Measurements from ENCODE around the gene TMUB1.

Gene TMUB1

DNA sequence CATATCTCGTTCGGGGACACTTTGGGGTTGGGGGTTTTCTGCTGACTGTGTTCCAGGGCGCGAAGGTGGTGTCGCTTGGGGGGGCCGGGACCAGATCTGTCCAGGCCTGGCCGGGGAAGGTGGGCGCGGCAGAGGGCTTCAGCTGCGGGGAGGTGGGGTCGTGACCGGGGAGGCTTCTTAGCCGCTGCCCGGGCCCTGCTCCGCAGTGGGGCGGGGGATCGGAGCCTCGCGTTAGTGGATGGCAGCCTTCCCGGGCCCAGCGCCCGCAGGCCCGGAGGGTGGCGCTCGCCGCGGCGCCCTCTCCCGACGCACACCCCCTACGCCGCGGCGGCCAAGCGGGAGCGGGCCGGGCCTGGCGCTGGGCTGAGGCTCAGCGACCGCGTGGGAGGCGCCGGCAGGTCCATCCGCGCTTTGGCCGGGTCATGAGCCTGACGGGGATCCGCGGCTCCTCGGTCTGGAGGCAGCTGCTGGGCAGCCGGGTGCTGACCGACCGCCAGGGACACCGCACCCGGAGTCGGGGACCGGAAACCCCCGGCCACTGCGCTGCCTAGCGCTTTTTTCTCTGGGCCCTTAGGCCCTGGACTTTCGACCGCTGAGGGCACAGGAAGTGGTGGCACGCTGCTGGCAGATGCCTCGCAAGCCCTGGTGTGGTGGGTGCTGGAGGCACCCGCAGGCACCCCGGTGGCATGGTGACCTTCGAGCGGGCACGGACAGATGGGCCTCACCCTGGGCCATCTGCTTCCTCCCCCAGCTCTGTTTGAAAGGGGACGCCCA lies 4.1 kb upstream of the TMUB1 start:
- H3K9ac ChIP-seq = peak overlapping the region; percentile 89
- peaks cover 3% of the 10 kb centered on the region; the same call in 1 of the 2 replicates for H4K20me1 ChIP-seq (ENCODE audit: insufficient read depth)
- peaks cover 32% of the 10 kb centered on the region for H3K4me1 ChIP-seq (ENCODE audit: low read depth, poor library complexity, severe bottlenecking)
- peak overlapping the region; percentile 75 for H2AFZ ChIP-seq (ENCODE audit: low read depth)
- H3K79me2 ChIP-seq (ENCODE audit: insufficient read depth, low read depth) = peaks cover 62% of the 10 kb centered on the region
- H3K4me2 ChIP-seq = peak overlapping the region; percentile 99
- H3K4me3 ChIP-seq (IDR thresholded peaks at IDR 0.05; ENCODE audit: insufficient read depth, low read depth, low read length) = peak overlapping the region; percentile 39
- TF ChIP-seq, protein P1, sequence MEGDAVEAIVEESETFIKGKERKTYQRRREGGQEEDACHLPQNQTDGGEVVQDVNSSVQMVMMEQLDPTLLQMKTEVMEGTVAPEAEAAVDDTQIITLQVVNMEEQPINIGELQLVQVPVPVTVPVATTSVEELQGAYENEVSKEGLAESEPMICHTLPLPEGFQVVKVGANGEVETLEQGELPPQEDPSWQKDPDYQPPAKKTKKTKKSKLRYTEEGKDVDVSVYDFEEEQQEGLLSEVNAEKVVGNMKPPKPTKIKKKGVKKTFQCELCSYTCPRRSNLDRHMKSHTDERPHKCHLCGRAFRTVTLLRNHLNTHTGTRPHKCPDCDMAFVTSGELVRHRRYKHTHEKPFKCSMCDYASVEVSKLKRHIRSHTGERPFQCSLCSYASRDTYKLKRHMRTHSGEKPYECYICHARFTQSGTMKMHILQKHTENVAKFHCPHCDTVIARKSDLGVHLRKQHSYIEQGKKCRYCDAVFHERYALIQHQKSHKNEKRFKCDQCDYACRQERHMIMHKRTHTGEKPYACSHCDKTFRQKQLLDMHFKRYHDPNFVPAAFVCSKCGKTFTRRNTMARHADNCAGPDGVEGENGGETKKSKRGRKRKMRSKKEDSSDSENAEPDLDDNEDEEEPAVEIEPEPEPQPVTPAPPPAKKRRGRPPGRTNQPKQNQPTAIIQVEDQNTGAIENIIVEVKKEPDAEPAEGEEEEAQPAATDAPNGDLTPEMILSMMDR (conservative IDR thresholded peaks at IDR 0.05; ENCODE audit: low read depth, low read length) = no peak; the same call in none of the 2 replicates
- peak overlapping the region; percentile 65 for H3K27ac ChIP-seq
- H3K36me3 ChIP-seq (ENCODE audit: insufficient read depth) = no peaks in the 10 kb centered on the region; the same call in 1 of the 2 replicates
- H3K27me3 ChIP-seq (ENCODE audit: insufficient read depth, low read depth) = no peaks in the 10 kb centered on the region

DNA sequence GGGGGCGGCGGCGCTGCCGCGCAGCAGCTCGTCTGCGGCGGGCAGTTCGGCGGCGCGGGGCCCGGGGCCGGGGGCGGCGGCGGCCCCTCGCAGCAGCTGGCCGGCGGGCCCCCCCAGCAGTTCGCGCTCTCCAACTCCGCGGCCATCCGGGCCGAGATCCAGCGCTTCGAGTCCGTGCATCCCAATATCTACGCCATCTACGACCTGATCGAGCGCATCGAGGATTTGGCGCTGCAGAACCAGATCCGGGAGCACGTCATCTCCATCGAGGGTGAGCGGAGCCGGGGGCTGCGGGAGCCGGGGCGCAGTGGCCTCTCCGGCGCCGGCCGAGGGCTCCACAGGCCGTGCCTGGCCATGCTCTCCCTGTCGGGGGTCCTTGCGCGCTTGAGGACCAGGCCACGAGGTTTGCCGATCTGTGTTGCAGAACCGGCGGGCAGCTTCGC lies 3.5 kb upstream of the TMUB1 start:
- Histone ChIP-seq H3K36me3 (ENCODE audit: insufficient read depth) (no peaks in the 10 kb centered on the region; the same call in 1 of the 2 replicates), H3K27me3 (ENCODE audit: insufficient read depth, low read depth) (no peaks in the 10 kb centered on the region), H3K4me2 (peak overlapping the region; percentile 99), H4K20me1 (ENCODE audit: insufficient read depth) (peaks cover 3% of the 10 kb centered on the region; the same call in 1 of the 2 replicates), H3K4me1 (ENCODE audit: low read depth, poor library complexity, severe bottlenecking) (peaks cover 37% of the 10 kb centered on the region), H3K9ac (peak overlapping the region; percentile 89), H3K4me3 (IDR thresholded peaks at IDR 0.05; ENCODE audit: insufficient read depth, low read depth, low read length) (peak overlapping the region; percentile 22), H3K27ac (peak overlapping the region; percentile 65), H3K79me2 (ENCODE audit: insufficient read depth, low read depth) (peaks cover 60% of the 10 kb centered on the region), H2AFZ (ENCODE audit: low read depth) (peak overlapping the region; percentile 75)
- TF ChIP-seq, protein P1 (conservative IDR thresholded peaks at IDR 0.05; ENCODE audit: low read depth, low read length) = no peak

DNA sequence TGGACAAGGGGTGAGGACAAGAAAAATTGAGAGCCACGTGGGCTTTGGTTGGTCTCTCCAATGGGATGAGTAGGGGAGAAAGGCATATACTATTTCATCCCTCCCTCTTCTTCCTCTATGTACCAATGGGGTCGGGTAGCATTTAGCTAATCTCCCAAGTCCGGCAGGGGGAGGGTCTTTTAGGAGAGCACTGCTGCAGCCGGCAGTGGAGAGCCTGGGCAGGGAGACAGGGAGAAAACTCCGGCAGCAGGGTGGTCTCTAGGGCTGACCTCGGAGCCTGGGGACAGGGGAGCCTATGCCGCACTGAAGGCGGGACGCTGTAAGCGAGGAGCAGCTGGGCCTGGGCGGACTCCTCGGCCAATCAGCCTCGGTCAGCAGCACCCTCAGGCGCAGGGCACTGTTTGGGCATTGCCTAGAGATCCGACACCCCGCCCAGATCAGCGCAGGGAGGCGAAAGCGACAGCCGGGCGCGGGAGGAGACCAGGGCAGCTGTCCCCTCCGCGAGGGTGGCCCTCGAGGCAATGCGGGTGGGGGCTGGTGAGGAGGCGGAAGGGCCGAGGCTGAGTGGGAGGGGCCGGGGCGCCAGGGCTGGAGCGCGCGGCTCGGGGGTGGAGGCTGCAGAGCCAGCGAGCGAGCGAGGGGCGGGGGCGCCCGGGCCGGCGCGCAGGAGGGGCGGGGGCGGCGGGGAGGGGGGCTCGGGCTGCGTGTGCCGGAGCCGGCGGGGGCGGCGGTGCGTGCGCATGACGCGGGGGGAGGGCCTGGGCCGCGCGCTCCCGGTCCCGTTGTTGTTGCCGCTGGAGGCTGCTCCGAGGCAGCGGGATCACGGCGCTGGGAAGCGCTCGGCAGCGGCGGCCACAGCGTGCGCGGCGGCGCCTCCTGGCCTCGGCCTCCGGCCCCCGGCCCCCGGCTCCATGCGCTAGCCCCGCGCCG lies 2.7 kb upstream of the TMUB1 start, which contains the start of gene AGAP3:
Gene AGAP3 (plus strand): TSS at position 785 of the 930 bp plus-strand sequence. CDS start 267 bp downstream, outside the sequence.
- Histone ChIP-seq H3K4me3 (IDR thresholded peaks at IDR 0.05; ENCODE audit: insufficient read depth, low read depth, low read length) (peak within 1 kb of the TSS; percentile 39), H4K20me1 (ENCODE audit: insufficient read depth) (no peaks in the 10 kb centered on the region; the same call in 1 of the 2 replicates), H3K79me2 (ENCODE audit: insufficient read depth, low read depth) (peaks cover 52% of the 10 kb centered on the region), H2AFZ (ENCODE audit: low read depth) (peak within 1 kb of the TSS; percentile 81), H3K4me1 (ENCODE audit: low read depth, poor library complexity, severe bottlenecking) (peaks cover 46% of the 10 kb centered on the region), H3K27ac (peak within 1 kb of the TSS; percentile 65), H3K9ac (peak within 1 kb of the TSS; percentile 89), H3K36me3 (ENCODE audit: insufficient read depth) (no peaks in the 10 kb centered on the region), H3K4me2 (peak within 1 kb of the TSS; percentile 99), H3K27me3 (ENCODE audit: insufficient read depth, low read depth) (no peaks in the 10 kb centered on the region)
- TF ChIP-seq, protein P1 (conservative IDR thresholded peaks at IDR 0.05; ENCODE audit: low read depth, low read length) = no peak

DNA sequence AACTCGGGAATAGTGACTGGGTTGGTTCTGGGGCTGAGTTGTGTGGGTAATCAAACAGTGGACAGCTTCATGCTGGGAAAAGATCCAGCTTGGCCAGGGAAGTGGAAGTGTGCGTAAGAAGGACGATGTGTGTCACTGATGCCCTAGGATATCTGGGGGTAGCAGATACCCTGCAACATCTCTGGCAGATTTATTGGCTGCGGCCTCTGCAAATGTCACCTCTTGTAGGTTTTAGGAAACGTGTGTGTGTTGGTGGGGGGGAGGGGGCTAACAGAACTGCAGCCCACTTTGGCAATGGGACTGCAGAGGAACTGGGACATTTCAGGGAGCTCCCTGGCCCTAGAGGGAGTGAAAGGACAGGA lies 2.0 kb upstream of the TMUB1 start:
- Histone ChIP-seq H4K20me1 (ENCODE audit: insufficient read depth) (no peaks in the 10 kb centered on the region), H3K27ac (no peak overlapping the region), H3K79me2 (ENCODE audit: insufficient read depth, low read depth) (peaks cover 48% of the 10 kb centered on the region), H3K4me1 (ENCODE audit: low read depth, poor library complexity, severe bottlenecking) (peaks cover 47% of the 10 kb centered on the region), H2AFZ (ENCODE audit: low read depth) (peak overlapping the region; percentile 81; the same call in 1 of the 2 replicates), H3K27me3 (ENCODE audit: insufficient read depth, low read depth) (no peaks in the 10 kb centered on the region), H3K9ac (no peak overlapping the region), H3K4me3 (IDR thresholded peaks at IDR 0.05; ENCODE audit: insufficient read depth, low read depth, low read length) (no peak overlapping the region), H3K4me2 (peak overlapping the region; percentile 88; the same call in 1 of the 2 replicates), H3K36me3 (ENCODE audit: insufficient read depth) (no peaks in the 10 kb centered on the region)
- TF ChIP-seq, protein P1 (conservative IDR thresholded peaks at IDR 0.05; ENCODE audit: low read depth, low read length) = no peak

Measured in KMS-11 (cell line).